Measurements from ENCODE around the gene TMEM205. TPM values are rescaled to one million over a fixed set of nuclear protein-coding genes. Genes with fewer than 3 reads are reported as not detected.

The TMEM205 gene
- total and polyA plus RNA-seq, 2 experiments from 2014 or later, result 84.6 to 152 TPM

DNA sequence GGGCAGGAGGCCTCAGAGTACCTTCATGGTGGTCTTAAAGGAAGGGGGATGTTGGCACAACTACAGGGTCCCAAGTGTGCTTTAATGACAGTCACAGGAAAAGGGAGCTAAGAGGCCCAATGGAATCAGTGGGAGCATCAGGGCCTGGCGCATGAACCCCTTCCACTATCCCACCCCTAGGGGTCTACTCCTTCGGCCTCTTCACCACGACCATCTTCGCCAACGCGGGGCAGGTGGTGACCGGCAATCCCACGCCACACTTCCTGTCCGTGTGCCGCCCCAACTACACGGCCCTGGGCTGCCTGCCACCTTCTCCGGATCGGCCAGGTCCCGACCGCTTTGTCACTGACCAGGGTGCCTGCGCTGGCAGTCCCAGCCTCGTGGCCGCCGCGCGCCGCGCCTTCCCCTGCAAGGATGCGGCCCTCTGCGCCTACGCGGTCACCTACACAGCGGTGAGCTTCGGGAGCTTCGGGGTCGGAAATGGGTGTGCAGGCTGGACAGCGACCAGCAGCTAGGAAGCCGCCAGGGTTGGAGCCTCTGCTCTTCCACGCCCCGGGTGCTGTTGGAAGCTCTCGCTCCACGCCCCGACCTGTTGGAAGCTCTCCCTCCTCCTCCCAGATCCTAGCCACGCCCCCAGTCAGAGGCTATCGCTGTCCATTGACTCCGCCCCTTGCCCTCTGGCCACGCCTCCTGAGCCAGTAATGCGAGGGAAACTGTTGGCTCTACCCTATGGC is 15.1 kb upstream of the TMEM205 start:
- in situ Hi-C loops (cut with MboI), result no loop called here
- WGBS, 2 experiments (ENCODE audit: low coverage in 1 of 2, low lambda C conversion rate in 2 of 2, missing lambda C conversion rate in 2 of 2), result 81 to 85% methylated on average over 34 to 43 of the region's 43 CpGs
- no peak for DNase-seq

DNA sequence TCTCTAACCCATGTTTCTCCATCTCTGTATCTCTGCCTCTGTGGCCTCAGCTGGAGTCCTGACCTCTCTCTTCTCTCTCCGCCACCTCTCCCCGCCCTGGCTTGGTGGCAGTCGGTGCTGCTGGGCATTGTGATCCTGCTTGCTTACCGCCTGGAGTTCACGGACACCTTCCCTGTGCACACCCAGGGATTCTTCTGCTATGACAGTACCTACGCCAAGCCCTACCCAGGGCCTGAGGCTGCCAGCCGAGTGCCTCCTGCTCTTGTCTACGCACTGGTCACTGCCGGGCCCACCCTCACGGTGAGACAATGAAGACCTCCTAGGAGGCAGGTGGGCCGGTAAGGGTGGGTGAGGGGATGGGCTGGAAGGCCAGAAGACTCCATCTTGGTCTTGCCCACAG is 13.4 kb upstream of the TMEM205 start:
- H3K4me2 ChIP-seq (ENCODE audit: unreplicated experiment), result no peak overlapping the region
- 85 to 88% methylated on average over 11 of the region's 11 CpGs for WGBS, 2 experiments (ENCODE audit: low coverage in 1 of 2, low lambda C conversion rate in 2 of 2, missing lambda C conversion rate in 2 of 2)
- no peak for DNase-seq

More for the DNA sequence above, 15.1 kb upstream of the TMEM205 start:
- no peaks in the 10 kb centered on the region for H3K9me3 ChIP-seq (ENCODE audit: low read depth)
- no peaks in the 10 kb centered on the region for H4K20me1 ChIP-seq (ENCODE audit: insufficient read depth)
- TF ChIP-seq EZH2phosphoT487 (IDR thresholded peaks at IDR 0.05; ENCODE audit: insufficient read depth, low read depth), result no peak
- no peak for TF ChIP-seq EZH2 (IDR thresholded peaks at IDR 0.05; ENCODE audit: insufficient read depth, poor library complexity, severe bottlenecking)
- H3K36me3 ChIP-seq (ENCODE audit: low read depth), result no peaks in the 10 kb centered on the region
- H3K4me3 ChIP-seq, result no peak overlapping the region
- no peaks in the 10 kb centered on the region for H3F3A ChIP-seq (ENCODE audit: insufficient read depth)
- no peak overlapping the region for H3K4me2 ChIP-seq (ENCODE audit: unreplicated experiment)
- H3K4me1 ChIP-seq (ENCODE audit: insufficient read depth), result 0 out of 2 replicates have a peak, but pooled peaks cover 3% of the 10 kb centered on the region
- no peak overlapping the region for H2AFZ ChIP-seq
- no peak overlapping the region for H3K27ac ChIP-seq
- peaks cover 9% of the 10 kb centered on the region for H3K79me2 ChIP-seq (ENCODE audit: insufficient read depth)
- H3K9ac ChIP-seq, result no peak overlapping the region
- H3K9me2 ChIP-seq (ENCODE audit: insufficient read depth), result no peaks in the 10 kb centered on the region
- no peaks in the 10 kb centered on the region for H3K27me3 ChIP-seq (replicated peaks; ENCODE audit: insufficient read depth)

DNA sequence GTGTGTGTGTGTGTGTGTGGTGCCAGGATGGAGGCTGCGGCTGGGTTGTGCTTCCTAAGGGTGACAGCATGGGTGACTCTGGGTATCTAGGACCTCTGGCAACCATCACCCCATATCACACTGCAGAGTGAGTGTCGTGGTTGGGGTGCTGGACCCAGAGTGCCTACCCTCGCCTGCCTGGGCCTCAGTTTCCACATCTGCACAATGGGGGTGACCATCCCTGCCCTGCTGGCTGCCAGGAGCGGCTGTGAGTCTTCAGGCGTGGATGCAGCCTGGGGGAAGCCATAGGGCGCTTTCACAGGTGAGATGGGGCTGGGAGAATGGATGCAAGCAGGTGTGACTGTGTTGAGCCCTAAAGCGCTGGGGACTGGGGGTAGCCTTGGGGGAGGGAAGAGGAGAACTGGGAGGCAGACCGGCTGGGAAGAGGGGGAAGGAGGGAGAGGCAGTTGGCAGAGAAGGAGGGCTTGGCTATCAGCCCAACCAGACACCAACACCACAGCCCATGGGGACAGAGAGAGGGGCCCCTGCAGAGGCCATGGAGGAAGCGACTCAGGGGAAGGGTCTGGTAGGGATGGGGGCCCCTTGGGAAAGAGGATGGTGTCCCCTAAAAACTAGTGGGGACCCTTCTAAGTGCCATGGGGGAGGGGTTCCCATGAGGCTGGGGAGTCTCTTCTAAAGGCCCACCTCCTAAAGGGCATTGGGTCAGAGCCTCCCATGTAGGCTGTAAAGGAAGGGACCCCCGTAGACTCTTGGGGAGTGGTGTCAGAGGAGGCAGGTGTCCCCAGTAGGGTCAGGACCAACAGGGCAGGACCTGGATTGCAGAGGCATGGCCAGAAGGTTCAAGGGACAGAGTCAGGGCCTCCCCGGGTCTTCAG is 10.8 kb upstream of the TMEM205 start:
- H3K36me3 ChIP-seq (ENCODE audit: low read depth), result no peaks in the 10 kb centered on the region
- no peak for TF ChIP-seq EZH2phosphoT487 (IDR thresholded peaks at IDR 0.05; ENCODE audit: insufficient read depth, low read depth)
- DNase-seq, result no peak
- in situ Hi-C loops (cut with MboI), result no loop called here
- 84 to 96% methylated on average over 9 to 11 of the region's 11 CpGs for whole genome bisulfite sequencing, 2 experiments (ENCODE audit: low coverage in 1 of 2, low lambda C conversion rate in 2 of 2, missing lambda C conversion rate in 2 of 2)
- H3K9me2 ChIP-seq (ENCODE audit: insufficient read depth), result no peaks in the 10 kb centered on the region
- H4K20me1 ChIP-seq (ENCODE audit: insufficient read depth), result no peaks in the 10 kb centered on the region
- 0 out of 2 replicates have a peak, but pooled peaks cover 3% of the 10 kb centered on the region for H3K4me1 ChIP-seq (ENCODE audit: insufficient read depth)
- H3F3A ChIP-seq (ENCODE audit: insufficient read depth), result no peaks in the 10 kb centered on the region
- no peaks in the 10 kb centered on the region for H3K27me3 ChIP-seq (replicated peaks; ENCODE audit: insufficient read depth)
- H3K4me2 ChIP-seq (ENCODE audit: unreplicated experiment), result no peak overlapping the region
- H2AFZ ChIP-seq, result no peak overlapping the region
- H3K79me2 ChIP-seq (ENCODE audit: insufficient read depth), result peaks cover 16% of the 10 kb centered on the region
- H3K9me3 ChIP-seq (ENCODE audit: low read depth), result no peaks in the 10 kb centered on the region
- no peak overlapping the region for H3K9ac ChIP-seq
- H3K27ac ChIP-seq, result no peak overlapping the region
- H3K4me3 ChIP-seq, result no peak overlapping the region; the same call in 1 of the 2 replicates

More for the DNA sequence above, 13.4 kb upstream of the TMEM205 start:
- no peaks in the 10 kb centered on the region for H3K9me3 ChIP-seq (ENCODE audit: low read depth)
- H3K4me1 ChIP-seq (ENCODE audit: insufficient read depth), result 0 out of 2 replicates have a peak, but pooled peaks cover 3% of the 10 kb centered on the region
- no peaks in the 10 kb centered on the region for H3K36me3 ChIP-seq (ENCODE audit: low read depth)
- no peak overlapping the region for H2AFZ ChIP-seq
- no peaks in the 10 kb centered on the region for H3K27me3 ChIP-seq (replicated peaks; ENCODE audit: insufficient read depth)
- in situ Hi-C loops (cut with MboI), result no loop called here
- H3K9me2 ChIP-seq (ENCODE audit: insufficient read depth), result no peaks in the 10 kb centered on the region
- TF ChIP-seq EZH2phosphoT487 (IDR thresholded peaks at IDR 0.05; ENCODE audit: insufficient read depth, low read depth) (no peak), EZH2 (IDR thresholded peaks at IDR 0.05; ENCODE audit: insufficient read depth, poor library complexity, severe bottlenecking) (no peak)
- no peaks in the 10 kb centered on the region for H4K20me1 ChIP-seq (ENCODE audit: insufficient read depth)
- no peaks in the 10 kb centered on the region for H3F3A ChIP-seq (ENCODE audit: insufficient read depth)
- peaks cover 16% of the 10 kb centered on the region for H3K79me2 ChIP-seq (ENCODE audit: insufficient read depth)
- no peak overlapping the region for H3K27ac ChIP-seq
- H3K9ac ChIP-seq, result no peak overlapping the region
- no peak overlapping the region for H3K4me3 ChIP-seq

DNA sequence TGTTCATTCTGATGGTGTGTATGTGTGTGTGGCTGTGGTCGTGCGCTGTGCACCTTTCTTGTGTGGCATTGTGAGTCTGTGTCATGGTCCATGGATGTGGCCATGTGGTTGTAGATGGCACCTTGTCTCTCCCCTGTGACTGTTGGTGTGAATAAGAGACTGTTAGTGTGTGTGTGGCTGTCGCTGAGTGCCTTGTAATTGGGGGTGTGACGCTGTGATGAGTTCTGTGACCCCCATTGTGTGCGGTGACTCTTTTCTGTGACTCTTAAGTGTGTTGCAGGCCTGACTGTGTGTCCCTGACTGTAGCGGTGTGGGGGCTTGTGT is 10.0 kb upstream of the TMEM205 start:
- peak overlapping the region; percentile 76 for H3K9ac ChIP-seq
- H3K9me3 ChIP-seq (ENCODE audit: low read depth), result no peaks in the 10 kb centered on the region
- H3K4me1 ChIP-seq (ENCODE audit: insufficient read depth), result 0 out of 2 replicates have a peak, but pooled peaks cover 3% of the 10 kb centered on the region
- H3K36me3 ChIP-seq (ENCODE audit: low read depth), result no peaks in the 10 kb centered on the region
- H2AFZ ChIP-seq, result no peak overlapping the region
- H3K9me2 ChIP-seq (ENCODE audit: insufficient read depth), result no peaks in the 10 kb centered on the region
- no peak overlapping the region for H3K27ac ChIP-seq
- DNase-seq, result no peak
- peak overlapping the region; percentile 92 for H3K4me2 ChIP-seq (ENCODE audit: unreplicated experiment)
- H3K4me3 ChIP-seq, result peak overlapping the region; percentile 82
- H3F3A ChIP-seq (ENCODE audit: insufficient read depth), result no peaks in the 10 kb centered on the region
- no peaks in the 10 kb centered on the region for H3K27me3 ChIP-seq (replicated peaks; ENCODE audit: insufficient read depth)
- in situ Hi-C loops (cut with MboI), result no loop called here
- TF ChIP-seq EZH2phosphoT487 (IDR thresholded peaks at IDR 0.05; ENCODE audit: insufficient read depth, low read depth) (no peak), EZH2 (IDR thresholded peaks at IDR 0.05; ENCODE audit: insufficient read depth, poor library complexity, severe bottlenecking) (no peak)
- WGBS, 2 experiments (ENCODE audit: low coverage in 1 of 2, low lambda C conversion rate in 2 of 2, missing lambda C conversion rate in 2 of 2), result 67 to 71% methylated on average over 6 of the region's 6 CpGs
- peaks cover 16% of the 10 kb centered on the region for H3K79me2 ChIP-seq (ENCODE audit: insufficient read depth)
- no peaks in the 10 kb centered on the region for H4K20me1 ChIP-seq (ENCODE audit: insufficient read depth)
